CD4-positive, CD25-positive, alpha-beta regulatory T cell (primary cell): ENCODE results near the gene TRPC6. TPM values are rescaled to one million over a fixed set of nuclear protein-coding genes. Genes with fewer than 3 reads are reported as not detected.

Experiments used
- ATAC-seq, 2 donors: fragments of 150-1000 bp; cut with Tn5 transposase; one replicate each; pipeline ENCODE4 v1.10.0; 2021; ENCODE audit warnings: low read depth in 2 of 2, moderate number of reproducible peaks in 2 of 2, moderate library complexity in 1 of 2
- DNase-seq, 3 donors: peaks; one replicate each; pipeline versions ENCODE4 v3.0.0 to v3.0.0-alpha.2; 2012 to 2022; ENCODE audit warnings: mixed read lengths in 1 of 3
- H3K27ac ChIP-seq: one replicate; pipeline ENCODE4 v1.7.0; 2013; ENCODE audit warnings: mild to moderate bottlenecking, low read length; ENCODE audit not compliant: insufficient read depth, poor library complexity, severe bottlenecking
- H3K27me3 ChIP-seq: one replicate; pipeline ENCODE4 v1.7.0; 2013; ENCODE audit warnings: low read length; ENCODE audit not compliant: control insufficient read depth, insufficient read depth
- H3K36me3 ChIP-seq: one replicate; pipeline ENCODE4 v1.7.0; 2013; ENCODE audit warnings: mild to moderate bottlenecking, low read length, moderate library complexity; ENCODE audit not compliant: control insufficient read depth, insufficient read depth
- H3K4me1 ChIP-seq: 2 replicates; pipeline ENCODE4 v1.7.0; 2013; ENCODE audit warnings: mild to moderate bottlenecking, low read length; ENCODE audit not compliant: insufficient read depth, control insufficient read depth, poor library complexity, severe bottlenecking
- H3K4me3 ChIP-seq: one replicate; pipeline ENCODE4 v1.7.0; 2013; ENCODE audit warnings: low read depth, mild to moderate bottlenecking, low read length, moderate library complexity
- H3K9me3 ChIP-seq, 2 experiments: 1 replicate in 1 of 2; 2 replicates in 1 of 2; pipeline ENCODE4 v1.7.0; 2013; ENCODE audit warnings: low read length in 2 of 2, mild to moderate bottlenecking in 1 of 2, moderate library complexity in 1 of 2; ENCODE audit not compliant: control insufficient read depth in 2 of 2
- H3K27ac Mint-ChIP-seq, 3 donors: one replicate each; pipeline ENCODE4 v1.8.0; 2020 to 2022; ENCODE audit warnings: mild to moderate bottlenecking in 3 of 3, mixed read lengths in 3 of 3, moderate library complexity in 2 of 3
- H3K27me3 Mint-ChIP-seq: one replicate; pipeline ENCODE4 v1.8.0; 2022; ENCODE audit warnings: mild to moderate bottlenecking, mixed read lengths
- H3K36me3 Mint-ChIP-seq: one replicate; pipeline ENCODE4 v1.8.0; 2020; ENCODE audit warnings: mixed read lengths
- H3K4me1 Mint-ChIP-seq, 4 donors: one replicate each; pipeline ENCODE4 v1.8.0; 2020 to 2022; ENCODE audit warnings: mixed read lengths in 4 of 4, mild to moderate bottlenecking in 1 of 4
- H3K4me3 Mint-ChIP-seq, 4 donors: one replicate each; pipeline ENCODE4 v1.8.0; 2020 to 2022; ENCODE audit warnings: mild to moderate bottlenecking in 4 of 4, mixed read lengths in 4 of 4, moderate library complexity in 3 of 4
- H3K9me3 Mint-ChIP-seq, 7 donors: one replicate each; pipeline ENCODE4 v1.8.0; 2020 to 2022; ENCODE audit warnings: mixed read lengths in 7 of 7, mild to moderate bottlenecking in 3 of 7, moderate library complexity in 2 of 7
- polyA plus RNA-seq, 4 donors: library from polyadenylated mRNA; unstranded; fragments of 300-500 nt; fragmentation: Illumina TruSeq; gene quantifications; one replicate each; pipeline ENCODE4 v1.2.3, GENCODE V29; 2021
- total RNA-seq: library from RNA; stranded (reverse); gene quantifications from one replicate; pipeline ENCODE4 v1.2.3, GENCODE V29; 2022

The TRPC6 gene
- total and polyA plus RNA-seq, 5 donors from 2014 or later = not detected

GRCh38 chr11:101584655-101585054 is 848 bp upstream of the TRPC6 start:
- DNase-seq = no peak
- no peak for ATAC-seq
- no peak overlapping the region for H3K27ac Mint-ChIP-seq
- no peaks in the 10 kb centered on the region for H3K4me1 Mint-ChIP-seq
- peaks cover 11% of the 10 kb centered on the region for H3K27me3 Mint-ChIP-seq
- no peak overlapping the region for H3K4me3 Mint-ChIP-seq
- Histone ChIP-seq H3K27ac (no peak overlapping the region), H3K4me1 (no peaks in the 10 kb centered on the region), H3K27me3 (no peaks in the 10 kb centered on the region), H3K4me3 (no peak overlapping the region), H3K9me3 (no peaks in the 10 kb centered on the region), H3K36me3 (no peaks in the 10 kb centered on the region)
- peaks cover 0 to 17% (median 2%) of the 10 kb centered on the region in 7 donors for H3K9me3 Mint-ChIP-seq
- H3K36me3 Mint-ChIP-seq = no peaks in the 10 kb centered on the region

- no peaks in the 10 kb centered on the region for H3K9me3 ChIP-seq
- Mint-ChIP-seq H3K9me3 (peaks cover 0 to 22% (median 2%) of the 10 kb centered on the region in 7 donors), H3K4me3 (no peak overlapping the region), H3K4me1 (no peaks in the 10 kb centered on the region), H3K36me3 (no peaks in the 10 kb centered on the region), H3K27ac (no peak overlapping the region), H3K27me3 (peaks cover 11% of the 10 kb centered on the region)
- no peaks in the 10 kb centered on the region for H3K36me3 ChIP-seq
- H3K27ac ChIP-seq = no peak overlapping the region
- no peak for DNase-seq
- H3K27me3 ChIP-seq = no peaks in the 10 kb centered on the region
- no peaks in the 10 kb centered on the region for H3K4me1 ChIP-seq
- no peak for ATAC-seq
- H3K4me3 ChIP-seq = no peak overlapping the region
Measured at GRCh38 chr11:101584129-101584515, 315 bp upstream of the TRPC6 start.

GRCh38 chr11:101582989-101583250 is 887 bp downstream of the TRPC6 start:
- no peaks in the 10 kb centered on the region for H3K9me3 ChIP-seq
- Mint-ChIP-seq H3K27me3 (peaks cover 11% of the 10 kb centered on the region), H3K9me3 (peaks cover 0 to 22% (median 2%) of the 10 kb centered on the region in 7 donors), H3K36me3 (no peaks in the 10 kb centered on the region), H3K4me3 (no peak overlapping the region), H3K4me1 (no peaks in the 10 kb centered on the region), H3K27ac (no peak overlapping the region)
- no peak overlapping the region for H3K27ac ChIP-seq
- ATAC-seq = no peak
- no peak overlapping the region for H3K4me3 ChIP-seq
- H3K4me1 ChIP-seq = no peaks in the 10 kb centered on the region
- DNase-seq = no peak
- H3K36me3 ChIP-seq = no peaks in the 10 kb centered on the region
- H3K27me3 ChIP-seq = no peaks in the 10 kb centered on the region

GRCh38 chr11:101582236-101582988 is 1.4 kb downstream of the TRPC6 start:
- DNase-seq = no peak
- H3K4me1 Mint-ChIP-seq = no peaks in the 10 kb centered on the region
- H3K27ac ChIP-seq = no peak overlapping the region
- no peaks in the 10 kb centered on the region for H3K36me3 Mint-ChIP-seq
- H3K4me3 Mint-ChIP-seq = no peak overlapping the region
- ATAC-seq = no peak
- H3K9me3 Mint-ChIP-seq = peaks cover 0 to 22% (median 4%) of the 10 kb centered on the region in 7 donors
- H3K4me3 ChIP-seq = no peak overlapping the region
- no peaks in the 10 kb centered on the region for H3K4me1 ChIP-seq
- H3K27ac Mint-ChIP-seq = no peak overlapping the region
- H3K36me3 ChIP-seq = no peaks in the 10 kb centered on the region
- H3K9me3 ChIP-seq = no peaks in the 10 kb centered on the region
- H3K27me3 ChIP-seq = no peaks in the 10 kb centered on the region
- H3K27me3 Mint-ChIP-seq = peaks cover 11% of the 10 kb centered on the region

GRCh38 chr11:101577461-101577860 is 6.3 kb downstream of the TRPC6 start:
- Mint-ChIP-seq H3K4me3 (no peak overlapping the region), H3K4me1 (no peaks in the 10 kb centered on the region), H3K27me3 (peaks cover 8% of the 10 kb centered on the region), H3K9me3 (peaks cover 0 to 14% (median 3%) of the 10 kb centered on the region in 7 donors), H3K36me3 (no peaks in the 10 kb centered on the region), H3K27ac (no peak overlapping the region)
- Histone ChIP-seq H3K27ac (no peak overlapping the region), H3K4me1 (no peaks in the 10 kb centered on the region), H3K27me3 (no peaks in the 10 kb centered on the region), H3K4me3 (no peak overlapping the region), H3K36me3 (no peaks in the 10 kb centered on the region), H3K9me3 (no peaks in the 10 kb centered on the region)
- ATAC-seq (no peak), DNase-seq (no peak)

GRCh38 chr11:101576456-101576855 is 7.4 kb downstream of the TRPC6 start:
- Histone ChIP-seq H3K4me3 (no peak overlapping the region), H3K4me1 (no peaks in the 10 kb centered on the region), H3K27ac (no peak overlapping the region), H3K36me3 (no peaks in the 10 kb centered on the region), H3K27me3 (no peaks in the 10 kb centered on the region), H3K9me3 (no peaks in the 10 kb centered on the region)
- ATAC-seq = no peak
- no peaks in the 10 kb centered on the region for H3K4me1 Mint-ChIP-seq
- H3K27ac Mint-ChIP-seq = no peak overlapping the region
- DNase-seq = no peak
- H3K4me3 Mint-ChIP-seq = no peak overlapping the region
- peaks cover 4% of the 10 kb centered on the region for H3K27me3 Mint-ChIP-seq
- H3K9me3 Mint-ChIP-seq = peaks cover 0 to 13% (median 5%) of the 10 kb centered on the region in 7 donors
- H3K36me3 Mint-ChIP-seq = no peaks in the 10 kb centered on the region

- Mint-ChIP-seq H3K27ac (no peak overlapping the region), H3K27me3 (no peaks in the 10 kb centered on the region), H3K4me3 (no peak overlapping the region), H3K36me3 (no peaks in the 10 kb centered on the region), H3K9me3 (peaks cover 2 to 12% (median 5%) of the 10 kb centered on the region in 7 donors), H3K4me1 (no peaks in the 10 kb centered on the region)
- DNase-seq (no peak), ATAC-seq (no peak)
- Histone ChIP-seq H3K4me3 (no peak overlapping the region), H3K36me3 (no peaks in the 10 kb centered on the region), H3K27ac (no peak overlapping the region), H3K4me1 (no peaks in the 10 kb centered on the region), H3K9me3 (no peaks in the 10 kb centered on the region), H3K27me3 (no peaks in the 10 kb centered on the region)
Measured at GRCh38 chr11:101574886-101575285, 8.9 kb downstream of the TRPC6 start.

GRCh38 chr11:101567071-101567470 is 16.7 kb downstream of the TRPC6 start:
- Histone ChIP-seq H3K27ac (no peak overlapping the region), H3K4me1 (no peaks in the 10 kb centered on the region), H3K27me3 (no peaks in the 10 kb centered on the region), H3K36me3 (no peaks in the 10 kb centered on the region), H3K4me3 (no peak overlapping the region), H3K9me3 (no peaks in the 10 kb centered on the region)
- Mint-ChIP-seq H3K27me3 (no peaks in the 10 kb centered on the region), H3K27ac (no peak overlapping the region), H3K9me3 (peaks cover 0 to 17% (median 7%) of the 10 kb centered on the region in 7 donors), H3K4me1 (no peaks in the 10 kb centered on the region), H3K36me3 (no peaks in the 10 kb centered on the region), H3K4me3 (no peak overlapping the region)
- DNase-seq (no peak), ATAC-seq (no peak)
